ENCODE results near the gene POLR3H. TPM values are rescaled to one million over a fixed set of nuclear protein-coding genes. Genes with fewer than 3 reads are reported as not detected.

Gene POLR3H
- polyA plus RNA-seq, 1 donor (not counting 4 experiments of a cell fraction or from before 2014, with no cell fraction given), result 44.7 TPM

DNA sequence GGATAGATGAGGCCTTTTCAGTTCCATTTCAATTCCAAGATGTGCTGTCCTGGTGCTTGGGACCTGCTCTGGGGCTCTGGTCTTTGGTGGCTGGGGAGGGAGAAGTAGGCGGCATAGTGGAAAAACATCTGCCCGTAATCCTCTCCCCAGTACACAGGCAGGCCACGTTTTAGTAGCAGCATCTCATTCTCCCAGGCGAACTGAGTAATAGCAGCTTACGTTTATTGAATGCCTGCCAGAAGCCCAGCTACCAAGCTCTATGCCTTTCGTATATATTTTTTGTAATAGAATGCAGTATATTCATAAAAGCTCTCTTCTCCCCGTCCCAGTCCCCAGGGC is 63.9 kb downstream of the POLR3H start:
- no peak for DNase-seq (ENCODE audit: low read depth, low spot score)
- no peak overlapping the region for H3K27ac ChIP-seq (ENCODE audit: control insufficient read depth, insufficient read depth, low read length)

DNA sequence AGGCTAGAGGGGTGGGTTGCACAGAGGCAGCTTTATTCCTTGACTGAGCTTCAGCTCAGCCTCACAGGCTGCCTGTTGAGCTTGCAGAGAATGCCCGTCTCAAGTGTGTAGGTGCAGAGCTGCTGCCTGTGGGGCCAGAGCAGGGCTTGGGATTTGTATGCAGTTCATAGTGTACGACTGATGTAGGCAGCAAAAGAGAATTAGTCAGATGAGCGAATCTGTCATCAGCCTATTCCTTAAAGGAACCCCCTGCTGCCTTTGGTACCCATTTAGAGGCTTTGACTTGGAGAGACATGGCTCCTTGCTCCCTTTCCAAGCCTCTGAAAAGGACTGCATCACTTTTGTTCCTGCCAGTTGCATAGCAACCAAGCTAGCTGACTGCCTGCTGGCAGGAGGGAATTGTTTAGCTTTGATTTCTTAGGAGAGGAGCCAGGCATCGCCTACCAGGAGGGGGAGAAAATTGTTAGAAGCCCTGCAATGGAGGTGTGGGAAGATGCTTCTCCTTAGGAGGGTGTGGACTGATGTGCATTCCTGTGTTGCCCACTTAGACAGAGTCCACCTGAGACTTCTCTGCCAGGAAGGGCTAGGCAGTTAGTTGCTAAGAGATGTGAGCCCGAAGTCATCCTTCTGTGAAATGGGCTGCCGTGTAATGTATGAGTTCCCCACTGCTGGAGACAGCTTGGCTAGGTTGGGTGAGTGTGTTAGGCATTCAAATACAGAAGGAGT is 64.4 kb downstream of the POLR3H start:
- no peak for TF ChIP-seq EZH2 (IDR thresholded peaks at IDR 0.05; ENCODE audit: low read length)
- TF ChIP-seq, protein P1, sequence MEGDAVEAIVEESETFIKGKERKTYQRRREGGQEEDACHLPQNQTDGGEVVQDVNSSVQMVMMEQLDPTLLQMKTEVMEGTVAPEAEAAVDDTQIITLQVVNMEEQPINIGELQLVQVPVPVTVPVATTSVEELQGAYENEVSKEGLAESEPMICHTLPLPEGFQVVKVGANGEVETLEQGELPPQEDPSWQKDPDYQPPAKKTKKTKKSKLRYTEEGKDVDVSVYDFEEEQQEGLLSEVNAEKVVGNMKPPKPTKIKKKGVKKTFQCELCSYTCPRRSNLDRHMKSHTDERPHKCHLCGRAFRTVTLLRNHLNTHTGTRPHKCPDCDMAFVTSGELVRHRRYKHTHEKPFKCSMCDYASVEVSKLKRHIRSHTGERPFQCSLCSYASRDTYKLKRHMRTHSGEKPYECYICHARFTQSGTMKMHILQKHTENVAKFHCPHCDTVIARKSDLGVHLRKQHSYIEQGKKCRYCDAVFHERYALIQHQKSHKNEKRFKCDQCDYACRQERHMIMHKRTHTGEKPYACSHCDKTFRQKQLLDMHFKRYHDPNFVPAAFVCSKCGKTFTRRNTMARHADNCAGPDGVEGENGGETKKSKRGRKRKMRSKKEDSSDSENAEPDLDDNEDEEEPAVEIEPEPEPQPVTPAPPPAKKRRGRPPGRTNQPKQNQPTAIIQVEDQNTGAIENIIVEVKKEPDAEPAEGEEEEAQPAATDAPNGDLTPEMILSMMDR (optimal IDR thresholded peaks at IDR 0.05 in 1 of 3, IDR thresholded peaks at IDR 0.05 in 1 of 3, conservative IDR thresholded peaks at IDR 0.05 in 1 of 3; ENCODE audit: extremely low read depth in 1 of 3, insufficient read depth in 2 of 3, low read length in 3 of 3), result no peak
- H3K9ac ChIP-seq (ENCODE audit: control insufficient read depth, extremely low read depth, insufficient read depth, low read length), result no peak overlapping the region
- H3K79me2 ChIP-seq (ENCODE audit: control insufficient read depth, insufficient read depth, low read length), result peaks cover 82% of the 10 kb centered on the region
- H3K27ac ChIP-seq (ENCODE audit: control insufficient read depth, insufficient read depth, low read length), result no peak overlapping the region
- H3K9me3 ChIP-seq (ENCODE audit: control insufficient read depth, low read depth, low read length), result no peaks in the 10 kb centered on the region
- H3K4me3 ChIP-seq (ENCODE audit: control insufficient read depth in 2 of 3, extremely low read depth in 1 of 3, insufficient read depth in 2 of 3, low read depth in 1 of 3, low read length in 3 of 3), result no peak overlapping the region
- H3K4me2 ChIP-seq (ENCODE audit: control insufficient read depth, extremely low read depth, insufficient read depth, low read depth, low read length), result no peak overlapping the region
- peaks cover 7% of the 10 kb centered on the region for H3K4me1 ChIP-seq (ENCODE audit: control insufficient read depth, extremely low read depth, insufficient read depth, low read length)
- no peak for DNase-seq (ENCODE audit: low read depth, low spot score)
- H3K9me1 ChIP-seq (ENCODE audit: control insufficient read depth, extremely low read depth, insufficient read depth, low read length), result no peaks in the 10 kb centered on the region
- dilution Hi-C loops (cut with MboI; ENCODE audit: extremely low pct_ligation_motif_present, low sequenced_read_pairs), result no loop called here
- H3K27me3 ChIP-seq (ENCODE audit: control insufficient read depth, extremely low read depth, insufficient read depth, low read length), result no peaks in the 10 kb centered on the region
- no peak for FAIRE-seq
- H4K20me1 ChIP-seq (ENCODE audit: control insufficient read depth, extremely low read depth, insufficient read depth, low read length), result peaks cover 3% of the 10 kb centered on the region
- H2AFZ ChIP-seq (ENCODE audit: control insufficient read depth, low read length), result no peak overlapping the region
- H3K36me3 ChIP-seq (ENCODE audit: control insufficient read depth in 2 of 2, extremely low read depth in 1 of 2, insufficient read depth in 2 of 2, low read length in 2 of 2), result peaks cover 1 to 14% of the 10 kb centered on the region in 2 experiments

More for the DNA sequence above, 63.9 kb downstream of the POLR3H start:
- Histone ChIP-seq H3K79me2 (ENCODE audit: control insufficient read depth, insufficient read depth, low read length) (peaks cover 81% of the 10 kb centered on the region), H3K27me3 (ENCODE audit: control insufficient read depth, extremely low read depth, insufficient read depth, low read length) (no peaks in the 10 kb centered on the region), H3K4me3 (ENCODE audit: control insufficient read depth in 2 of 3, extremely low read depth in 1 of 3, insufficient read depth in 2 of 3, low read depth in 1 of 3, low read length in 3 of 3) (no peak overlapping the region), H3K9me1 (ENCODE audit: control insufficient read depth, extremely low read depth, insufficient read depth, low read length) (no peaks in the 10 kb centered on the region), H3K36me3 (ENCODE audit: control insufficient read depth in 2 of 2, extremely low read depth in 1 of 2, insufficient read depth in 2 of 2, low read length in 2 of 2) (peaks cover 1 to 11% of the 10 kb centered on the region in 2 experiments), H3K4me1 (ENCODE audit: control insufficient read depth, extremely low read depth, insufficient read depth, low read length) (peaks cover 7% of the 10 kb centered on the region), H3K4me2 (ENCODE audit: control insufficient read depth, extremely low read depth, insufficient read depth, low read depth, low read length) (no peak overlapping the region), H2AFZ (ENCODE audit: control insufficient read depth, low read length) (no peak overlapping the region), H3K9ac (ENCODE audit: control insufficient read depth, extremely low read depth, insufficient read depth, low read length) (no peak overlapping the region), H4K20me1 (ENCODE audit: control insufficient read depth, extremely low read depth, insufficient read depth, low read length) (peaks cover 7% of the 10 kb centered on the region), H3K9me3 (ENCODE audit: control insufficient read depth, low read depth, low read length) (no peaks in the 10 kb centered on the region)
- no peak for FAIRE-seq
- dilution Hi-C loops (cut with MboI; ENCODE audit: extremely low pct_ligation_motif_present, low sequenced_read_pairs), result no loop called here
- no peak for TF ChIP-seq EZH2 (IDR thresholded peaks at IDR 0.05; ENCODE audit: low read length)
- TF ChIP-seq, protein P1 (optimal IDR thresholded peaks at IDR 0.05 in 1 of 3, IDR thresholded peaks at IDR 0.05 in 1 of 3, conservative IDR thresholded peaks at IDR 0.05 in 1 of 3; ENCODE audit: extremely low read depth in 1 of 3, insufficient read depth in 2 of 3, low read length in 3 of 3), result no peak
